Epithelial cell of prostate (primary cell): ENCODE data around the gene CLEC16A.

Source experiments
- DNase-seq: peaks from one replicate; pipeline ENCODE4 v3.0.0-alpha.2; 2011; ENCODE audit warnings: low read depth, low spot score
- H3K27ac ChIP-seq: fragments of 450-650 bp; 2 replicates; pipeline ENCODE4 v1.5.1; 2017; ENCODE audit warnings: mild to moderate bottlenecking

Gene CLEC16A, protein sequence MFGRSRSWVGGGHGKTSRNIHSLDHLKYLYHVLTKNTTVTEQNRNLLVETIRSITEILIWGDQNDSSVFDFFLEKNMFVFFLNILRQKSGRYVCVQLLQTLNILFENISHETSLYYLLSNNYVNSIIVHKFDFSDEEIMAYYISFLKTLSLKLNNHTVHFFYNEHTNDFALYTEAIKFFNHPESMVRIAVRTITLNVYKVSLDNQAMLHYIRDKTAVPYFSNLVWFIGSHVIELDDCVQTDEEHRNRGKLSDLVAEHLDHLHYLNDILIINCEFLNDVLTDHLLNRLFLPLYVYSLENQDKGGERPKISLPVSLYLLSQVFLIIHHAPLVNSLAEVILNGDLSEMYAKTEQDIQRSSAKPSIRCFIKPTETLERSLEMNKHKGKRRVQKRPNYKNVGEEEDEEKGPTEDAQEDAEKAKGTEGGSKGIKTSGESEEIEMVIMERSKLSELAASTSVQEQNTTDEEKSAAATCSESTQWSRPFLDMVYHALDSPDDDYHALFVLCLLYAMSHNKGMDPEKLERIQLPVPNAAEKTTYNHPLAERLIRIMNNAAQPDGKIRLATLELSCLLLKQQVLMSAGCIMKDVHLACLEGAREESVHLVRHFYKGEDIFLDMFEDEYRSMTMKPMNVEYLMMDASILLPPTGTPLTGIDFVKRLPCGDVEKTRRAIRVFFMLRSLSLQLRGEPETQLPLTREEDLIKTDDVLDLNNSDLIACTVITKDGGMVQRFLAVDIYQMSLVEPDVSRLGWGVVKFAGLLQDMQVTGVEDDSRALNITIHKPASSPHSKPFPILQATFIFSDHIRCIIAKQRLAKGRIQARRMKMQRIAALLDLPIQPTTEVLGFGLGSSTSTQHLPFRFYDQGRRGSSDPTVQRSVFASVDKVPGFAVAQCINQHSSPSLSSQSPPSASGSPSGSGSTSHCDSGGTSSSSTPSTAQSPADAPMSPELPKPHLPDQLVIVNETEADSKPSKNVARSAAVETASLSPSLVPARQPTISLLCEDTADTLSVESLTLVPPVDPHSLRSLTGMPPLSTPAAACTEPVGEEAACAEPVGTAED

DNA sequence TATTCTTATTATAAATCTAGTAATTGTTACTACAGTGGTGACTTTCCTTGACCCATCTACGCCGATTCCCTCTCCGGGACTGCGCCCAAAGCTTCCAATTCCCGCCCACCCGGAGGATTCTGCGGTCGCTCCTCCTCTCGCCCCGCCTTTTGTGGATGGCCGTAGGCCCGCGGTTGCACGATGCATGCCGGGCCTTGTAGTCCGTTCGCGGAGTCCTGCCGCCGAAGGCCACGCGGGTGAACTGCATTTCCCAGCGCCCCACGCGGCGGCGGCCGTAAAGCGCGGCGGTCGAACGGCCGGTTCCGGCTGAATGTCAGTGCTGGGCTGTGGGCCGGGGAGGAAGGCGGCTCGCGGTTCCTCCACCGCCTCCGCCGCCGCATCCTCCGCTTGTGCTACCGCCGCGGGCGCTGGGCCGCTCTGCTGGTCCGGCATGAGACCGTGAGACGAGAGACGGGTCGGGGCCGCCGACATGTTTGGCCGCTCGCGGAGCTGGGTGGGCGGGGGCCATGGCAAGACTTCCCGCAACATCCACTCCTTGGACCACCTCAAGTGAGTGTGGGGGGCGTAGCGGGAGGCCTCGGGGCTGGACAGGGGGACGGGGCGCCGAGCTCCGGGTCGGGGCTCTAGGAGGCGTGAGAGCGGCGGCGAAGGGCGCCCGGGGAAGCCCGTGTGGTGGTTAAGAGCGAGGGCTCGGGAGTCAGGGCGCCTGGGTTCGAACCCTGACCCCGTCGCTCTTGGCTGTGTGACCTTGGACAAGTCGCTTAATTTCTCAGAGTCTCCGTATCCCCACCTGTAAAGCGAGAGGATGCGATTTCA, at the start of gene CLEC16A:
CLEC16A (plus strand) TSS at position 316 of the 816 bp plus-strand sequence; CDS start at position 470, 154 bp downstream.
- DNase-seq, result peak; percentile 82
- H3K27ac ChIP-seq, result peak within 1 kb of the TSS; percentile 22

DNA sequence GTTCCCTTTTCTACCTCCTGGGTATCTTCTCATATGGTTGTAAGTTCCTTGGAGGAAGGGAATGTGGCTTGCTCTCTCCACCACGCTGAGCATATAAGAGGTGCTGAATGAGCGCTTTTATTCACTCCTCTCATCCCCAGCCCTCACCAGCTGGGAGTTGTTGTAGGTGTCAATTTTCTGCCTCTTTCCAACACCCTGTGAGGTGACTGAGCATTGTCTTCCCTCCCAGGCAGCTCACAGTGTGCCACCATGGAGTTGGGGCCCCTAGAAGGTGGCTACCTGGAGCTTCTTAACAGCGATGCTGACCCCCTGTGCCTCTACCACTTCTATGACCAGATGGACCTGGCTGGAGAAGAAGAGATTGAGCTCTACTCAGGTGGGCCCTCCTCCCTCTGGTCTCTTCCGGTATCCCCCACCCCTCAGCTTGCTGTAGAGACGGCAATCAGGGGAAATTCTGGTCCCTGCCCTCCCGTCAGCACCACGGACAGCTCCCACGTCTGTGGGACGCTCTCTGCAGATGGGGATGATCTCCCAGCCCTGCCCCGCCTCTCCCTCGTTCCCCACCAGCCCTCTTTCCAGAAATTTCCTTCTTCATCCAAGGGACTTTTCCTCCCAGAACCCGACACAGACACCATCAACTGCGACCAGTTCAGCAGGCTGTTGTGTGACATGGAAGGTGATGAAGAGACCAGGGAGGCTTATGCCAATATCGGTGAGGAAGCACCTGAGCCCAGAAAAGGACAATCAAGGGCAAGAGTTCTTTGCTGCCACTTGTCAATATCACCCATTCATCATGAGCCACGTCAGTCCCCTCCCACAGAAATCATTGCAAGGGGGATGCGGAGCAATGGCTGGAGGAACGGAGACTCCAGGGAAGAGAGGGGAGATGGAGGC, 49.1 kb upstream of the CLEC16A start:
- DNase-seq, result no peak
- H3K27ac ChIP-seq, result no peak overlapping the region

DNA sequence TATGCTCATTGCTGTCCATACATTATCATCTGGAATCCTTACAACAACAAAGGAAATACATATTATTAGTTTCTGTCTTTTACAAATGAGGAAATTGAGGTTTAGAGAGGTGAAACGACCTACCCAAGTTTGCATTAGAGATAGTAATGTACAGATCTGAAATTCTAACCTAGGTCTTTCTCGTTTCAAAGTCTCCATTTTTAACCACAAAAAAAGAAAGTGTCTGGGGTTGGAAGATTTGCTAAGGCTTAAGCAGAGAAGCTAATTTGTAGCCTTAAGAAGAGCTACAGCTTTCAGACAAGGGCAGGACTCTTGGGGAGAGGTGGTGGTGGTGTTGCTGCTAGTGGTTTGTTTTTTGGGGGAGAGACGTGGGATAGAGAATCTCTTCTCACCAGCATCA, 48.2 kb upstream of the CLEC16A start:
- no peak overlapping the region for H3K27ac ChIP-seq
- no peak for DNase-seq

DNA sequence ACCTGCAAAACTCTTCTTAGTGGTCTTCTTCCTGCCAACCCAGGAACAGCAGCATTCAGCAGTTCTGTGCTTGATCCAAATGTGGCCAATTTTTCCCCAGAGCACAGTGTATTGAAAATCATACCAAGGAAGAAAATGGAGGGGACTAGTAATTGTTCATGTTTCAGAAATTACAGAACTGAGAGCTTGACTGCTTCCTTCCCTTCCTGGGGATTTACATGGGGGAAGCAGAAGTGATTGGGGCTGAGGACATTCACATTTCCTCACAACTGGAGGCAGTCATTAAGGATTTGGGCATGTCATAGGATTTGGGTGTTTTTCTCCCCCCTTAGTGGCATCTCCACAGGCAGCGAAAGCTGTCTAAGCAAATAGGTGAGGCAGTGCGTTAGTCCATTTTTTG, 47.6 kb upstream of the CLEC16A start:
- no peak overlapping the region for H3K27ac ChIP-seq
- DNase-seq, result no peak

DNA sequence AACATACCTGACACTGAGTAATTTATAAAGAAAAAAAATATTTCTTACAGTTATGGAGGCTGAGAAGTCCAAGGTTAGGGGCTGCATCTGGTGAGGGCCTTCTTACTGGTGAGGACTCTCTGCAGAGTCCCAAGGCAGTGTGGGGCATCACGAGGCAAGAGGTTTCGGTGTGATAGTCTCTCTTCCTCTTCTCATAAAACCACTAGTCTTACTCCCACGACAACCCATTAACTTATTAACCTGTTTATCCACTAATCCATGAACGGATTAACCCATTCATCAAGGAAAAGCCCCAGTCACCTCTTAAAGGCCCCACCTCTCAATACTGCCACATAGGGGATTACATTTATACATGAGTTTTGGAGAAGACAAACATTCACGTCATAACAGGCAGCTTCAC, 47.2 kb upstream of the CLEC16A start:
- H3K27ac ChIP-seq, result no peak overlapping the region

DNA sequence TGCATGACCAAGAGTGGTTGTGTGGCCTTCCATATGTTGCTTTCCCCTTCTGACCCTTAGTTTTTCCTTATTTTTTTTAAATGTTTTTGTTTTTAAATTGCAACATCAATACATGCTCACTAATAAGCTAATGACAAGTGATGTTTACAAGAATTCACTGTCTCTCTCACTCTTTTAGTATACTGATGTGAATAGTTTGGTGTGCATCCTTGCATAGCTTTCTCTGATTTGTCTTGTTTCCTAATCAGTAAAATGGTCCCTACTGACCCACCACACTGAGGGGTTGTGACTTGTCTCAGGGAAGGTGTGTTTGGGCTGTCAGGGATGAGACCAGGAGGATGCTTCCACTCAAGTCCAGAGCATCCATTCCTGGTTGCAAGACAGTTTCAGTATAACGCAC, 41.4 kb upstream of the CLEC16A start:
- no peak overlapping the region for H3K27ac ChIP-seq
- no peak for DNase-seq

More for the DNA sequence above, 47.2 kb upstream of the CLEC16A start:
- DNase-seq, result no peak

DNA sequence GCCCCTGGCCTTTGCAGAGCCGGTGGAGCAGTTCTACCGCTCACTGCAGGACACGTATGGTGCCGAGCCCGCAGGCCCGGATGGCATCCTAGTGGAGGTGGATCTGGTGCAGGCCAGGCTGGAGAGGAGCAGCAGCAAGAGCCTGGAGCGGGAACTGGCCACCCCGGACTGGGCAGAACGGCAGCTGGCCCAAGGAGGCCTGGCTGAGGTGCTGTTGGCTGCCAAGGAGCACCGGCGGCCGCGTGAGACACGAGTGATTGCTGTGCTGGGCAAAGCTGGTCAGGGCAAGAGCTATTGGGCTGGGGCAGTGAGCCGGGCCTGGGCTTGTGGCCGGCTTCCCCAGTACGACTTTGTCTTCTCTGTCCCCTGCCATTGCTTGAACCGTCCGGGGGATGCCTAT, 37.9 kb upstream of the CLEC16A start:
- no peak overlapping the region for H3K27ac ChIP-seq
- DNase-seq, result no peak

DNA sequence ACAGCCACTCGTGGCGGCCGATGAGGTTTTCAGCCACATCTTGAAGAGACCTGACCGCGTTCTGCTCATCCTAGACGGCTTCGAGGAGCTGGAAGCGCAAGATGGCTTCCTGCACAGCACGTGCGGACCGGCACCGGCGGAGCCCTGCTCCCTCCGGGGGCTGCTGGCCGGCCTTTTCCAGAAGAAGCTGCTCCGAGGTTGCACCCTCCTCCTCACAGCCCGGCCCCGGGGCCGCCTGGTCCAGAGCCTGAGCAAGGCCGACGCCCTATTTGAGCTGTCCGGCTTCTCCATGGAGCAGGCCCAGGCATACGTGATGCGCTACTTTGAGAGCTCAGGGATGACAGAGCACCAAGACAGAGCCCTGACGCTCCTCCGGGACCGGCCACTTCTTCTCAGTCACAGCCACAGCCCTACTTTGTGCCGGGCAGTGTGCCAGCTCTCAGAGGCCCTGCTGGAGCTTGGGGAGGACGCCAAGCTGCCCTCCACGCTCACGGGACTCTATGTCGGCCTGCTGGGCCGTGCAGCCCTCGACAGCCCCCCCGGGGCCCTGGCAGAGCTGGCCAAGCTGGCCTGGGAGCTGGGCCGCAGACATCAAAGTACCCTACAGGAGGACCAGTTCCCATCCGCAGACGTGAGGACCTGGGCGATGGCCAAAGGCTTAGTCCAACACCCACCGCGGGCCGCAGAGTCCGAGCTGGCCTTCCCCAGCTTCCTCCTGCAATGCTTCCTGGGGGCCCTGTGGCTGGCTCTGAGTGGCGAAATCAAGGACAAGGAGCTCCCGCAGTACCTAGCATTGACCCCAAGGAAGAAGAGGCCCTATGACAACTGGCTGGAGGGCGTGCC, 37.2 kb upstream of the CLEC16A start:
- no peak for DNase-seq
- no peak overlapping the region for H3K27ac ChIP-seq

DNA sequence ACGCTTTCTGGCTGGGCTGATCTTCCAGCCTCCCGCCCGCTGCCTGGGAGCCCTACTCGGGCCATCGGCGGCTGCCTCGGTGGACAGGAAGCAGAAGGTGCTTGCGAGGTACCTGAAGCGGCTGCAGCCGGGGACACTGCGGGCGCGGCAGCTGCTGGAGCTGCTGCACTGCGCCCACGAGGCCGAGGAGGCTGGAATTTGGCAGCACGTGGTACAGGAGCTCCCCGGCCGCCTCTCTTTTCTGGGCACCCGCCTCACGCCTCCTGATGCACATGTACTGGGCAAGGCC, 36.7 kb upstream of the CLEC16A start:
- H3K27ac ChIP-seq, result no peak overlapping the region
- no peak for DNase-seq

DNA sequence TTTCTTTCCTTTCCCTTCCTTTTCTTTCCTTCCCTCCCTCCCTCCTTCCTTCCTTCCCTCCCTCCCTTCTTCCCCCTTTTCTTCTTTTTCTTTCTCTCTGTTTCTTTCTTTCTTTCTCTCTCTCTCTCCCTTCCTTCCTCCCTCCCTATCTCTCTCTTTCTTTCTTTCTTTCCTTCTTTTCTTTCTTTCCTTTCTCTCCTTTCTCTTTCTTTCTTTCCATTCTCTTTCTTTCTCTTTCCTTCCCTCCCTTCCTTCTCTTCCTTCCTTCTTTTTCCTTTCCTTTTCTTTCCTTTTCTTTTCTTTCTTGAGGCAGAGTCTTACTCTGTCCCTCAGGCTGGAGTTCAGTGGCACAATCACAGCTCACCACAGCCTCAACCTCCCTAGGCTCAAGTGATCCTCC, 33.1 kb upstream of the CLEC16A start:
- no peak overlapping the region for H3K27ac ChIP-seq
- DNase-seq, result no peak

DNA sequence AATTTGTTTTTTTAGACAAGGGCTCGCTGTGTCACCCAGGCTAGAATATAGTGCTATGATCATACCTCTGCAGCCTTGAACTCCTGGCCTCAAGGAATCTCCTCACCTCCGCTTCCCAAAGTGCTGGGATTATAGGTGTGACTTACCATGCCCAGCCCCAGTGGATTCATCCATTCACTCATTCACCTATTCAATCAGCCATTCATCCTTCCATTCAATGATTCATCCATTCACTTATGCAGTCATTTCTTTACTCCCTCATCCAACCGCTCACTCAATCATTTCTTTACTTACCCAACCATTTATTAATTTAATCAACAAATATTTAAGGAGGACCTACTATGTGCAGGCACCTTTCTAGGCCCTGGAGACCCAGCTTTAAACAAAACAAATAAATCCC, 27.8 kb upstream of the CLEC16A start:
- H3K27ac ChIP-seq, result no peak overlapping the region

DNA sequence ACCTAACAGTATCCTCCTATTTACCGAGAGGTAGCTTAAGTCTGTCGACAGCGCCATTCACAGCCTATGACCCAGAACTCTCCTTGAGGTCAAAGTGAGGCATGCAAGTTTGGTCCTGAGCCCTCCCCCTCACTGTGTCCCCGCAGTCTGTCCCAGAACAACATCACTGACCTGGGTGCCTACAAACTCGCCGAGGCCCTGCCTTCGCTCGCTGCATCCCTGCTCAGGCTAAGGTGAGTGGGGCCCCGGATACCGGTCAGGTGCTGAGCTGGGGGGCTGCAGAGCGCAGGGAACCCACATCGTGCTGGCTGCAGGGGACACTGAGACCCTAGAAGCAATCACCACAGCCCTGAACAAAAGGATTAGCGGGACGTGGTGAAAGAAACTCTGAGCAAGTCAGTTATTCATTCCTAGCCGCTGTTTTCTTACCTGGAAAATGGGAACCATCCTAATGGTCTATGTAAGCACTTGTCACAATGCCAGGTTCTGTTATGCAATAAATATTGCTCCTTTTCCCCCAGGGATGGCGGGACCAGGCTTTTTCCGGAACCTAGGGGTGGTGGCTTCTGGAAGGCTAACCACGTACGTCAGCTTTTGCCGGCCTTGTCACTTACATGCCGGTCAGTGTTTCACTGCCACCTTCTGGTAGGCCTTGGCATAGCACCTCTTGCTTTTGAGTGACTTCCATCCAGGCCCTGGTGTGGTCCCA, 25.9 kb upstream of the CLEC16A start:
- peak; percentile 54 for DNase-seq
- no peak overlapping the region for H3K27ac ChIP-seq

More for the DNA sequence above, 27.8 kb upstream of the CLEC16A start:
- DNase-seq, result no peak

DNA sequence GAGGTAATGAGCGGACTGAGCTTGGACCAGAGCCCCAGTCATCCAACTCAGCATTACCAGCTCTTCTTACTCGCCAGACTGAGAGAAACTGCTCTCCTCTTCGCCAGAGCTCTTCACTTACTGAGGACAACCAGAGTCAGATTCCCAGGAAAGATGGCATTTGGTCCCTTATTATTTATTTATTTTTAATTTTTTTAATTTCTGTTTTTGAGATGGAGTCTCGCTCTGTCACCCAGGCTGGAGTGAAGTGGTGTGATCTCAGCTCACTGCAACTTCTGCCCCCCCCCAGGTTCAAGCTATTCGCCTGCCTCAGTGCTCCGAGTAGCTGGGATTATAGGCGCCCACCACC, 25.4 kb upstream of the CLEC16A start:
- DNase-seq, result no peak
- no peak overlapping the region for H3K27ac ChIP-seq

DNA sequence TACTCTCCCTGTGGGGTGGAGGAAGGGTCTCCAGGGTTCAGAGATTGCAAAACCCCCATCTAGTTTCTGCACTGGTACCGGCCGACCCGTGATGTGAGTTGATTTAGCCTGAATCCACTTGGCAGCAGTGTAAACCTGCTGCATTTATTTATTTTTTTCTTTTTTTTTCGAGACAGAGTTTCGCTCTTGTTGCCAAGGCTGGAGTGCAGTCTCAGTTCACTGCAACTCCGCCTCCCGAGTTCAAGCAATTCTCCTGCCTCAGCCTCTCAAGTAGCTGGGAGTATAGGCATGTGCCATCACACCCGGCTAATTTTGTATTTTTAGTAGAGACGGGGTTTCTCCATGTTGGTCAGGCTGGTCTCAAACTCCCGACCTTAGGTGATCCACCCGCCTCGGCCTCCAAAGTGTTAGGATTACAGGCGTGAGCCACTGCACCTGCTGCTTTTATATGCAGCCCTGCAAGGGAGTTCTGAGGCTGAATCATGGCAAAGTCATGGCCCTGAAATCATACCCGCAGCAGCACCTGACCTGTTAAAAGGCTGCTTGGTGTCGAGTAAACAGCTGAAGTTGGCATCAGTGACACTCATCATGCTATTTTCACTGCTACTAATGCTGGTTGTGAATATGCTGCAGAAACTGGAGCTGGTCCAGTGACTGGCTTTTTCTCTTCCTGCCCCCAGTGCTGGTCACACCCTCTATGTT, 23.5 kb upstream of the CLEC16A start:
- H3K27ac ChIP-seq, result no peak overlapping the region
- no peak for DNase-seq

DNA sequence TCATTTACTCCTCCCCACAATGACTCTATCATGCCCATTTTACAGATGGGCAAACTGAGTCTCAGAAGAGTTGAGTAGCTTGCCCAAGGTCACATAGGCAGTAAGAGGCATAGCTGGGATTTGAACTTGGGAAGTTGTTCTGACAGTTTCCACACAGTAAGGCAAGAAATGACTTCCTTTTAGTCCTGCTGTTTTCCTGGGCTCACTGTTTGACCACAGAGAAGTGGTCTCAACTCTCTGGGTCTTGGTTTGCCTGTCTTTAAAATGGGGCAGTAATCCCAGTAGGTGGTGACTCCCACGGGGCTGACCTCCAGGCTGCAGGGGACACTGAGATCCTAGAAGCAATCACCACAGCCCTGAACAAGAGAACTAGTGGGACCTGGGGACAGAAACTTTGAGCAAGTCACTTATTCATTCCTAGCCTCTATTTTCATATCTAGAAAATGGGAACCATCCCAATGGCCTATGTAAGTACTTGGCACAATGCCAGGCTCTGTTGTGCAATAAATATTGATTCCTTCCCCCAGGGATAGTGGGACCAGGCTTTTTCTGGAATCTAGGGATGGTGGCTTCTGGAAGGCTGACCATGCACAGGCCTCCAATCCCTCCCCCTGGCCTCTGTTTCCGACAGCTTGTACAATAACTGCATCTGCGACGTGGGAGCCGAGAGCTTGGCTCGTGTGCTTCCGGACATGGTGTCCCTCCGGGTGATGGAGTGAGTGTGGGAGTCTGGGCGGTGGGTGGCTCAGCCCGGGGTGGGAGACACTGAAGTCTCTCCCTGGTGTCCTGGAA, 22.6 kb upstream of the CLEC16A start:
- H3K27ac ChIP-seq, result no peak overlapping the region
- DNase-seq, result no peak

DNA sequence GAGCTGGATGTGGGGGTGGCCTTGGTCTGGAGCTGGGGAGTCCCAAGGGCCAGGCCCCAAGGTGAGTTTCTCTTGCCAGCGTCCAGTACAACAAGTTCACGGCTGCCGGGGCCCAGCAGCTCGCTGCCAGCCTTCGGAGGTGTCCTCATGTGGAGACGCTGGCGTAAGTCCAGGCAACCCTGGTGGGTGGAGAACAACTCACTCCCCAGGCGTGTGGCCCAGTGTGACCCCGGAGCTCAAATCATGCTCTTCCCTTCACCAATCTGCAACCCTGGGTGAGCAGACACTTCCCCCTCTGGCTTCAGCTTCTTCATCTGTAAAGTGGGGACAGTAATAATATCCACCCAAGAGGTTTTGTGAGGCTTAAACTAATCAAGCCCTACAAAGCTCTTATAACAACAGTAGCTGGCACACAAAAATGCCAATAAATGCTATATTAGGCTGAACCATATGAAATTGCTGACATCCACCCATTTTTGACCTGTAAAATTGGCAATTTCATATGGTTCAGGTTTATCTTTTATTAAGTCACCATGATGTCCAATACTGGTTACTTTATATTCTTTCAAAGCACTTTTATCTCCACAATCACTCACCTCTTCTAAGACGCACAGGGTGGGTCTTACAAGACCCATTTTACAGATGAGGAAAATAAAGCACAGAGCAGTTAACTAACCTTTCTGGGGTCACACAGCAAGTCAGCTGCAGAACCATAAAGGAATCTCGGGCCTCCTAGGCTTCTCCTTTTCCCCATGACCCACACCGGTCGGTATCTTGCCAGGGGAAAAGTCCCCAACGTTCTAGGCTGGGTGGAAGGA, 21.8 kb upstream of the CLEC16A start:
- no peak for DNase-seq
- no peak overlapping the region for H3K27ac ChIP-seq
